HepG2 (cell line): ENCODE measurements around the gene CHFR. TPM values are rescaled to one million over a fixed set of nuclear protein-coding genes. Genes with fewer than 3 reads are reported as not detected.

Source experiments
- AGO2 ChIP-seq: fragments of 200-400 bp; formaldehyde crosslinking; optimal IDR thresholded peaks from 2 replicates; pipeline ENCODE3; 2017; ENCODE audit warnings: mild to moderate bottlenecking, low read depth, low read length, moderate library complexity
- ATF1 ChIP-seq: IDR thresholded peaks from 2 replicates; pipeline ENCODE4 v1.6.1; 2016; ENCODE audit warnings: mild to moderate bottlenecking, control low read depth
- CENPT ChIP-seq: sonication (generic); formaldehyde crosslinking; IDR thresholded peaks from 2 replicates; pipeline ENCODE4 v1.8.0; 2022; ENCODE audit warnings: low read depth, mild to moderate bottlenecking, moderate library complexity, missing genetic modification reagents
- ESRRA ChIP-seq: sonication (generic); formaldehyde crosslinking; IDR thresholded peaks from 2 replicates; pipeline ENCODE4 v1.5.1; 2020; ENCODE audit warnings: mild to moderate bottlenecking, low read depth, missing genetic modification reagents
- FLYWCH1 ChIP-seq: sonication (generic); formaldehyde crosslinking; IDR thresholded peaks from 2 replicates; pipeline ENCODE4 v1.8.1; 2023; ENCODE audit warnings: mild to moderate bottlenecking, missing genetic modification reagents
- FOSL1 ChIP-seq: sonication (generic); formaldehyde crosslinking; IDR thresholded peaks from 2 replicates; pipeline ENCODE4 v1.9.0; 2021; ENCODE audit warnings: missing genetic modification reagents, borderline replicate concordance
- KLF13 ChIP-seq: sonication (generic); formaldehyde crosslinking; IDR thresholded peaks from 2 replicates; pipeline ENCODE4 v1.4.0; 2020; ENCODE audit warnings: mild to moderate bottlenecking, missing genetic modification reagents
- KLF9 ChIP-seq: IDR thresholded peaks from 2 replicates; pipeline ENCODE4 v1.6.1; 2016; ENCODE audit warnings: low read depth
- POLR2A ChIP-seq, 2 experiments: IDR thresholded peaks; 2 replicates each; pipeline ENCODE4 v1.6.1; 2011; ENCODE audit warnings: low read depth in 2 of 2, low read length in 2 of 2, mild to moderate bottlenecking in 1 of 2, moderate library complexity in 1 of 2; ENCODE audit not compliant: insufficient read depth in 1 of 2
- RELA ChIP-seq: sonication (generic); formaldehyde crosslinking; IDR thresholded peaks from 2 replicates; pipeline ENCODE4 v1.4.0; 2020; ENCODE audit warnings: missing genetic modification reagents
- SNAPC2 ChIP-seq: sonication (generic); formaldehyde crosslinking; IDR thresholded peaks from 2 replicates; pipeline ENCODE4 v1.8.1; 2022; ENCODE audit warnings: mild to moderate bottlenecking, missing genetic modification reagents
- SNRNP70 ChIP-seq: fragments of 200-400 bp; formaldehyde crosslinking; IDR thresholded peaks from 2 replicates; pipeline ENCODE4 v1.6.1; 2017; ENCODE audit warnings: mild to moderate bottlenecking, low read depth, low read length, moderate library complexity
- XBP1 ChIP-seq: sonication (generic); formaldehyde crosslinking; IDR thresholded peaks from 2 replicates; pipeline ENCODE4 v1.5.0; 2020; ENCODE audit warnings: missing genetic modification reagents
- ZC3H13 ChIP-seq: sonication (generic); formaldehyde crosslinking; IDR thresholded peaks from 2 replicates; pipeline ENCODE4 v1.8.1; 2023; ENCODE audit warnings: mild to moderate bottlenecking, missing genetic modification reagents, moderate library complexity
- ZNF572 ChIP-seq: sonication (generic); formaldehyde crosslinking; IDR thresholded peaks from 2 replicates; pipeline ENCODE4 v1.5.1; 2020; ENCODE audit warnings: mild to moderate bottlenecking, missing genetic modification reagents
- ZNF615 ChIP-seq: sonication (generic); formaldehyde crosslinking; IDR thresholded peaks from 2 replicates; pipeline ENCODE4 v1.5.0; 2020; ENCODE audit warnings: mild to moderate bottlenecking, missing genetic modification reagents, borderline replicate concordance
- ZNF792 ChIP-seq: IDR thresholded peaks from 2 replicates; pipeline ENCODE4 v1.6.1; 2016
- ZSCAN22 ChIP-seq: sonication (generic); formaldehyde crosslinking; IDR thresholded peaks from 2 replicates; pipeline ENCODE4 v1.4.0; 2020; ENCODE audit warnings: mild to moderate bottlenecking, missing genetic modification reagents
- polyA plus RNA-seq, 8 experiments: library from polyadenylated mRNA; depleted of rRNA in 3 of 8; stranded (reverse) in 7 of 8; unstranded in 1 of 8; fragments of >200 nt; fragmentation: Illumina TruSeq in 4 of 8; extraction: Trizol in 4 of 8; gene quantifications; 2 replicates each; pipeline versions ENCODE4 v1.2.1 to v1.2.3, GENCODE V29; 2011 to 2016; ENCODE audit warnings: low read depth in 4 of 8, missing spikeins in 1 of 8, mixed read lengths in 1 of 8; ENCODE audit not compliant: insufficient read depth in 1 of 8
- total RNA-seq, 5 experiments: library from RNA; depleted of rRNA; stranded (reverse); fragments of >200 nt; fragmentation: Illumina TruSeq; extraction: Trizol; gene quantifications; 2 replicates each; pipeline ENCODE4 v1.2.3, GENCODE V29; 2016; ENCODE audit warnings: low read depth in 1 of 5
- TF ChIP-seq, protein P1 (sequence below): sonication (generic); formaldehyde crosslinking; IDR thresholded peaks from 2 replicates; pipeline ENCODE4 v1.4.0; 2020; ENCODE audit warnings: low read depth, mild to moderate bottlenecking, missing genetic modification reagents
- TF ChIP-seq, protein P2 (sequence below): sonication (generic); formaldehyde crosslinking; IDR thresholded peaks from 2 replicates; pipeline ENCODE4 v1.8.0; 2022; ENCODE audit warnings: missing genetic modification reagents, low read depth, mild to moderate bottlenecking, borderline replicate concordance
- TF ChIP-seq, protein P3 (sequence below): sonication (generic); formaldehyde crosslinking; IDR thresholded peaks from 2 replicates; pipeline ENCODE4 v1.8.0; 2022; ENCODE audit warnings: mild to moderate bottlenecking, missing genetic modification reagents; ENCODE audit not compliant: insufficient replicate concordance
- TF ChIP-seq, protein P4 (sequence below): sonication (generic); formaldehyde crosslinking; IDR thresholded peaks from 2 replicates; pipeline ENCODE4 v1.4.0; 2020; ENCODE audit warnings: missing genetic modification reagents, mild to moderate bottlenecking, borderline replicate concordance
- TF ChIP-seq, protein P5 (sequence below): sonication (generic); formaldehyde crosslinking; IDR thresholded peaks from 2 replicates; pipeline ENCODE4 v1.5.0; 2020; ENCODE audit warnings: missing genetic modification reagents
- TF ChIP-seq, protein P6 (sequence below): sonication (generic); formaldehyde crosslinking; IDR thresholded peaks from 2 replicates; pipeline ENCODE4 v1.8.1; 2023; ENCODE audit warnings: missing genetic modification reagents, mild to moderate bottlenecking, borderline replicate concordance

CHFR gene
- total and polyA plus RNA-seq, 2 of the 13 experiments (the other 11 are each of a cell fraction or from before 2014, with no cell fraction given), result 21.4 to 21.5 TPM

DNA sequence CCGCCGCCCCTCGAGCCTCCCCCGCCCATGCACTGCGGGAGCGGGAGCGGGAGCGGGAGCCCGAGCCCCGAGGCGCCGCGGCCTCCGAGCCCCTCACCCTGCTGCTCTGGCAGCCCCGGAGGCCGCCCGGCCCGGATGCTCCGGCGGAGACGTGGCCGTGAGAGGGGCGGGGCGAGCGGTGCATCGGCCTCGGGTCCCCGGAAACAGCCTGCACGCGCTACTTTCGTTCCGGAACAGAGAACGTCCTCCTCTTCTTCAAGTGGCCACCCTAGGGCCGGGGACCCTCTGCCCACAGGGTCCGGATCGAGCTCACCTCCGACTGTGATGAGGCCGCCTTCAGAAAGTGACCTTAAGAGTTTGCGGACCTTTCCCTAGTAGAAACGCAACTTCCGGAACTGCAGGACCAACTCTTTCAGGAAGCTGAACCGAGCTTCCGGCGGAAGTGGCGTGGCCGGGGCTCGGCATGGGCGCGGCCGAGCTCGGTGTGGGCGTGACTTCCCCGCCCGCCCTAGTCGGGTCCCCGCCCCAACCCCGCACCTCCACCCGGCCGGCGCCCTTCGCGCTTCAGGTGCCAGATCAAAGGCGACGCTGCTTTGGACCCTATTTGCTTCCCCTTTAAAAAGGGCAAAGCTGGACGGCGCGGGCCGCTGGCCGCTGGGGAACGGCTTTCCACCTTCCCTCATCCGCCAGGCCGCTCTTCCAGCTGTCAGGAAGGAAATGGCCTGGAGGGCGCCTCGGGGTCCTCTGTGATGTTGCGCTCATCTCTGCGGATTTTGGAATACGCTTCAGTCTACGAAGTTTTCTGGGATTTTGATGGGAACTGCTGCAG, 58.5 kb downstream of the CHFR start, which contains the start of gene GOLGA3 (continued):
- TF ChIP-seq ESRRA (no peak), FLYWCH1 (CRISPR knock-in tag) (no peak), SNRNP70 (no peak), XBP1 (no peak), KLF13 (CRISPR knock-in tag) (no peak), KLF9 (no peak), FOSL1 (CRISPR knock-in tag) (no peak), SNAPC2 (no peak), ZNF572 (no peak), ATF1 (no peak; the same call in 1 of the 2 replicates), RELA (CRISPR knock-in tag) (no peak), POLR2A (IDR thresholded peaks at IDR 0.05; ENCODE audit: insufficient read depth in 1 of 2, low read depth in 2 of 2, low read length in 2 of 2) (peak; percentile 60 to 73), AGO2 (peak; percentile 63), ZC3H13 (CRISPR knock-in tag) (peak; percentile 32; the same call in 1 of the 2 replicates), ZNF615 (CRISPR knock-in tag) (no peak), CENPT (no peak), ZSCAN22 (CRISPR knock-in tag) (no peak), ZNF792 (CRISPR knock-in tag) (peak; percentile 63; the same call in 1 of the 2 replicates)
- TF ChIP-seq, protein P1, sequence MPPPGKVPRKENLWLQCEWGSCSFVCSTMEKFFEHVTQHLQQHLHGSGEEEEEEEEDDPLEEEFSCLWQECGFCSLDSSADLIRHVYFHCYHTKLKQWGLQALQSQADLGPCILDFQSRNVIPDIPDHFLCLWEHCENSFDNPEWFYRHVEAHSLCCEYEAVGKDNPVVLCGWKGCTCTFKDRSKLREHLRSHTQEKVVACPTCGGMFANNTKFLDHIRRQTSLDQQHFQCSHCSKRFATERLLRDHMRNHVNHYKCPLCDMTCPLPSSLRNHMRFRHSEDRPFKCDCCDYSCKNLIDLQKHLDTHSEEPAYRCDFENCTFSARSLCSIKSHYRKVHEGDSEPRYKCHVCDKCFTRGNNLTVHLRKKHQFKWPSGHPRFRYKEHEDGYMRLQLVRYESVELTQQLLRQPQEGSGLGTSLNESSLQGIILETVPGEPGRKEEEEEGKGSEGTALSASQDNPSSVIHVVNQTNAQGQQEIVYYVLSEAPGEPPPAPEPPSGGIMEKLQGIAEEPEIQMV (CRISPR knock-in tag), result no peak
- TF ChIP-seq, protein P2, sequence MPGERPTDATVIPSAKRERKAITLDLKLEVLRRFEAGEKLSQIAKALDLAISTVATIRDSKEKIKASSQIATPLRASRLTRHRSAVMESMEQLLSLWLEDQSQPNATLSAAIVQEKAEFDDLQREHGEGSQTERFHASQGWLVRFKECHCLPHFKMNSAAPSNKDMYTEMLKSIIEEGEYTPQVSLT (CRISPR knock-in tag), result no peak
- TF ChIP-seq, protein P3, sequence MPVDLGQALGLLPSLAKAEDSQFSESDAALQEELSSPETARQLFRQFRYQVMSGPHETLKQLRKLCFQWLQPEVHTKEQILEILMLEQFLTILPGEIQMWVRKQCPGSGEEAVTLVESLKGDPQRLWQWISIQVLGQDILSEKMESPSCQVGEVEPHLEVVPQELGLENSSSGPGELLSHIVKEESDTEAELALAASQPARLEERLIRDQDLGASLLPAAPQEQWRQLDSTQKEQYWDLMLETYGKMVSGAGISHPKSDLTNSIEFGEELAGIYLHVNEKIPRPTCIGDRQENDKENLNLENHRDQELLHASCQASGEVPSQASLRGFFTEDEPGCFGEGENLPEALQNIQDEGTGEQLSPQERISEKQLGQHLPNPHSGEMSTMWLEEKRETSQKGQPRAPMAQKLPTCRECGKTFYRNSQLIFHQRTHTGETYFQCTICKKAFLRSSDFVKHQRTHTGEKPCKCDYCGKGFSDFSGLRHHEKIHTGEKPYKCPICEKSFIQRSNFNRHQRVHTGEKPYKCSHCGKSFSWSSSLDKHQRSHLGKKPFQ (CRISPR knock-in tag), result peak; percentile 39
- TF ChIP-seq, protein P4, sequence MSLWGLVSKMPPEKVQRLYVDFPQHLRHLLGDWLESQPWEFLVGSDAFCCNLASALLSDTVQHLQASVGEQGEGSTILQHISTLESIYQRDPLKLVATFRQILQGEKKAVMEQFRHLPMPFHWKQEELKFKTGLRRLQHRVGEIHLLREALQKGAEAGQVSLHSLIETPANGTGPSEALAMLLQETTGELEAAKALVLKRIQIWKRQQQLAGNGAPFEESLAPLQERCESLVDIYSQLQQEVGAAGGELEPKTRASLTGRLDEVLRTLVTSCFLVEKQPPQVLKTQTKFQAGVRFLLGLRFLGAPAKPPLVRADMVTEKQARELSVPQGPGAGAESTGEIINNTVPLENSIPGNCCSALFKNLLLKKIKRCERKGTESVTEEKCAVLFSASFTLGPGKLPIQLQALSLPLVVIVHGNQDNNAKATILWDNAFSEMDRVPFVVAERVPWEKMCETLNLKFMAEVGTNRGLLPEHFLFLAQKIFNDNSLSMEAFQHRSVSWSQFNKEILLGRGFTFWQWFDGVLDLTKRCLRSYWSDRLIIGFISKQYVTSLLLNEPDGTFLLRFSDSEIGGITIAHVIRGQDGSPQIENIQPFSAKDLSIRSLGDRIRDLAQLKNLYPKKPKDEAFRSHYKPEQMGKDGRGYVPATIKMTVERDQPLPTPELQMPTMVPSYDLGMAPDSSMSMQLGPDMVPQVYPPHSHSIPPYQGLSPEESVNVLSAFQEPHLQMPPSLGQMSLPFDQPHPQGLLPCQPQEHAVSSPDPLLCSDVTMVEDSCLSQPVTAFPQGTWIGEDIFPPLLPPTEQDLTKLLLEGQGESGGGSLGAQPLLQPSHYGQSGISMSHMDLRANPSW (CRISPR knock-in tag), result peak; percentile 81; the same call in 1 of the 2 replicates
- TF ChIP-seq, protein P5, sequence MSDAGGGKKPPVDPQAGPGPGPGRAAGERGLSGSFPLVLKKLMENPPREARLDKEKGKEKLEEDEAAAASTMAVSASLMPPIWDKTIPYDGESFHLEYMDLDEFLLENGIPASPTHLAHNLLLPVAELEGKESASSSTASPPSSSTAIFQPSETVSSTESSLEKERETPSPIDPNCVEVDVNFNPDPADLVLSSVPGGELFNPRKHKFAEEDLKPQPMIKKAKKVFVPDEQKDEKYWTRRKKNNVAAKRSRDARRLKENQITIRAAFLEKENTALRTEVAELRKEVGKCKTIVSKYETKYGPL, result no peak; the same call in 1 of the 2 replicates
- TF ChIP-seq, protein P6, sequence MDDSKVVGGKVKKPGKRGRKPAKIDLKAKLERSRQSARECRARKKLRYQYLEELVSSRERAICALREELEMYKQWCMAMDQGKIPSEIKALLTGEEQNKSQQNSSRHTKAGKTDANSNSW (CRISPR knock-in tag), result no peak
